CD14-positive monocyte (primary cell): ENCODE results near the gene CDC6. TPM values are rescaled to one million over a fixed set of nuclear protein-coding genes. Genes with fewer than 3 reads are reported as not detected.

Source experiments
- DNase-seq, 3 donors: peaks; one replicate each; pipeline ENCODE4 v3.0.0-alpha.2; 2011 to 2022
- H2AFZ ChIP-seq: 2 replicates; pipeline ENCODE4 v1.6.0; 2012; ENCODE audit warnings: mild to moderate bottlenecking, low read depth, low read length, inconsistent platforms; ENCODE audit not compliant: insufficient read depth, poor library complexity, severe bottlenecking
- H3K27ac ChIP-seq, 2 donors: 1 replicate in 1 of 2; 2 replicates in 1 of 2; pipeline ENCODE4 v1.5.1; 2012 to 2013; ENCODE audit warnings: low read length in 2 of 2, control low read depth in 1 of 2, inconsistent platforms in 1 of 2, low read depth in 1 of 2, mild to moderate bottlenecking in 1 of 2
- H3K27me3 ChIP-seq, 2 donors: one replicate each; pipeline versions ENCODE4 v1.6.0 to v1.6.1; 2011 to 2013; ENCODE audit warnings: low read length in 2 of 2; ENCODE audit not compliant: control insufficient read depth in 2 of 2, insufficient read depth in 2 of 2
- H3K36me3 ChIP-seq, 2 donors: replicated peaks in 1 of 2; 1 replicate in 1 of 2; 2 replicates in 1 of 2; pipeline versions ENCODE4 v1.5.1 to v1.6.1; 2012 to 2013; ENCODE audit warnings: low read length in 2 of 2, control low read depth in 1 of 2, inconsistent platforms in 1 of 2, mild to moderate bottlenecking in 1 of 2; ENCODE audit not compliant: insufficient read depth in 2 of 2, control insufficient read depth in 1 of 2
- H3K4me1 ChIP-seq, 2 donors: 1 replicate in 1 of 2; 2 replicates in 1 of 2; pipeline versions ENCODE4 v1.5.1 to v1.6.1; 2012 to 2013; ENCODE audit warnings: low read length in 2 of 2, control low read depth in 1 of 2, inconsistent platforms in 1 of 2, mild to moderate bottlenecking in 1 of 2, moderate library complexity in 1 of 2; ENCODE audit not compliant: insufficient read depth in 2 of 2, control insufficient read depth in 1 of 2
- H3K4me2 ChIP-seq: replicated peaks from 2 replicates; pipeline ENCODE3; 2012; ENCODE audit warnings: low read length, moderate library complexity, mild to moderate bottlenecking; ENCODE audit not compliant: poor library complexity, severe bottlenecking; ENCODE audit errors: extremely low read depth
- H3K4me3 ChIP-seq, 3 experiments: fragments of 200-600 bp in 1 of 3; sonication (generic) in 1 of 3; replicated peaks in 1 of 3; 1 replicate in 2 of 3; 2 replicates in 1 of 3; pipeline ENCODE4 v1.5.1; 2011 to 2013; ENCODE audit warnings: low read length in 3 of 3, mild to moderate bottlenecking in 3 of 3, control low read depth in 2 of 3, low read depth in 2 of 3, inconsistent platforms in 1 of 3, moderate library complexity in 1 of 3
- H3K79me2 ChIP-seq: 2 replicates; pipeline ENCODE4 v1.6.0; 2012; ENCODE audit warnings: mild to moderate bottlenecking, control low read depth, inconsistent platforms, low read length, moderate library complexity; ENCODE audit not compliant: insufficient read depth
- H3K9ac ChIP-seq: 2 replicates; pipeline ENCODE4 v1.6.0; 2017; ENCODE audit warnings: low read length, mild to moderate bottlenecking; ENCODE audit not compliant: insufficient read depth, poor library complexity, severe bottlenecking
- H3K9me3 ChIP-seq, 2 donors: replicated peaks in 1 of 2; 1 replicate in 1 of 2; 2 replicates in 1 of 2; pipeline versions ENCODE4 v1.5.1 to v1.6.1; 2012 to 2013; ENCODE audit warnings: low read length in 2 of 2, control low read depth in 1 of 2; ENCODE audit not compliant: control insufficient read depth in 1 of 2, insufficient read depth in 1 of 2
- H4K20me1 ChIP-seq: 2 replicates; pipeline ENCODE4 v1.6.0; 2012; ENCODE audit warnings: mild to moderate bottlenecking, low read length, control low read depth, moderate library complexity; ENCODE audit not compliant: insufficient read depth
- H3K27ac Mint-ChIP-seq, 7 donors: one replicate each; pipeline ENCODE4 v1.8.0; 2020; ENCODE audit warnings: mild to moderate bottlenecking in 7 of 7, mixed read lengths in 7 of 7, moderate library complexity in 6 of 7, inconsistent platforms in 2 of 7
- H3K27me3 Mint-ChIP-seq, 3 donors: one replicate each; pipeline ENCODE4 v1.8.0; 2021 to 2022; ENCODE audit warnings: low read depth in 3 of 3, mild to moderate bottlenecking in 3 of 3, mixed read lengths in 3 of 3, moderate library complexity in 3 of 3, inconsistent platforms in 1 of 3
- H3K36me3 Mint-ChIP-seq, 2 donors: one replicate each; pipeline ENCODE4 v1.8.0; 2020; ENCODE audit warnings: mixed read lengths in 2 of 2, inconsistent platforms in 1 of 2, mild to moderate bottlenecking in 1 of 2
- H3K4me1 Mint-ChIP-seq: one replicate; pipeline ENCODE4 v1.8.0; 2020; ENCODE audit warnings: mild to moderate bottlenecking, mixed read lengths
- H3K4me3 Mint-ChIP-seq, 2 donors: one replicate each; pipeline ENCODE4 v1.8.0; 2020; ENCODE audit warnings: mild to moderate bottlenecking in 2 of 2, mixed read lengths in 2 of 2, moderate library complexity in 1 of 2
- H3K9me3 Mint-ChIP-seq, 7 donors: one replicate each; pipeline ENCODE4 v1.8.0; 2020 to 2022; ENCODE audit warnings: mixed read lengths in 7 of 7, mild to moderate bottlenecking in 6 of 7, moderate library complexity in 6 of 7, inconsistent platforms in 2 of 7
- WGBS: methylation state at CpG from one replicate; pipeline ENCODE4 v1.1.5; 2013; ENCODE audit warnings: missing lambda C conversion rate; ENCODE audit not compliant: insufficient coverage; 5-methylcytosine and 5-hydroxymethylcytosine counted together
- intact Hi-C, 2 donors: fragments of 100-400 bp; cut with micrococcal nuclease; formaldehyde crosslinking; loops; one replicate each; pipeline versions ENCODE4 v1.15.0 to v1.15.1; 2023
- polyA plus RNA-seq, 3 donors: library from polyadenylated mRNA; depleted of rRNA in 1 of 3; unstranded in 2 of 3; stranded (reverse) in 1 of 3; fragments of 300-500 nt in 2 of 3; fragments of >200 nt in 1 of 3; fragmentation: Illumina TruSeq in 2 of 3; gene quantifications; 1 replicate in 2 of 3; 2 replicates in 1 of 3; pipeline ENCODE4 v1.2.3, GENCODE V29; 2012 to 2021
- TF ChIP-seq, protein P1 (sequence below): fragments of 200-600 bp; IDR thresholded peaks from one replicate; pipeline ENCODE4 v1.8.0; 2022; ENCODE audit warnings: antibody characterized with exemption, mild to moderate bottlenecking

The CDC6 gene
- polyA plus RNA-seq, 3 donors: 0.11 to 0.21 TPM; not detected in 1

DNA sequence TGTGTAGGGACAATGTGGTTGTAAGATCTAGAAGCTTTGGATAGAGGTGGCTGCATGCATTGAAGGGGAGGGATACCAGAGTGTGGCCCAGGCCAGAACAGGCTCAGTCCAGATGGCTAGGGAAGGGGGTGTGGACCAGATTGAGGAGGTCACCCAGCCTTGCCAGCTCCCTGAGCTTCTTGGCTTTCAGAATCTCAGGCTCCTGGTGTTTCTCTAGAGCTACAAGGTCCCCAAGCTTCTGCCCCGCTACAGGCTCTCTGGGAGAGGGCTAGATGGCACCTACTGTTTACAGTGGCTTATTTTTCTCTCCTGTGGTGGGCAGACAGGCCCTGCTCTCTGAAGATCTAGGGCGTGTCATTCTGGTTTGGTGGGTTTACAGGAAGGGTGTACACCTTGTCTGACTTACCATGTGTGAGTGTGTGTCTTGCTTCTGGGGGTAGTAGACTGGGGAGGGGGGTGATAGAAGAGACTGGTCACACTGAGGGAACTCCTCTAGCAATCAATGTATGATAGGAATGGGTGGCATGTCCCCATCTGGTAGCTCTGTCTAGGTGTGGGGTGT is 22.4 kb downstream of the CDC6 start:
- no peak for DNase-seq
- Histone ChIP-seq H3K4me3 (peak overlapping the region in 1 of 3 experiments; percentile 80), H3K9me3 (no peaks in the 10 kb centered on the region), H3K36me3 (no peaks in the 10 kb centered on the region), H4K20me1 (peaks cover 25% of the 10 kb centered on the region), H3K27me3 (no peaks in the 10 kb centered on the region), H3K9ac (no peak overlapping the region), H3K4me2 (peak overlapping the region; percentile 90), H3K79me2 (peaks cover 5% of the 10 kb centered on the region), H3K27ac (no peak overlapping the region), H3K4me1 (peaks cover 74 to 84% of the 10 kb centered on the region in 2 donors), H2AFZ (no peak overlapping the region)
- TF ChIP-seq, protein P1, sequence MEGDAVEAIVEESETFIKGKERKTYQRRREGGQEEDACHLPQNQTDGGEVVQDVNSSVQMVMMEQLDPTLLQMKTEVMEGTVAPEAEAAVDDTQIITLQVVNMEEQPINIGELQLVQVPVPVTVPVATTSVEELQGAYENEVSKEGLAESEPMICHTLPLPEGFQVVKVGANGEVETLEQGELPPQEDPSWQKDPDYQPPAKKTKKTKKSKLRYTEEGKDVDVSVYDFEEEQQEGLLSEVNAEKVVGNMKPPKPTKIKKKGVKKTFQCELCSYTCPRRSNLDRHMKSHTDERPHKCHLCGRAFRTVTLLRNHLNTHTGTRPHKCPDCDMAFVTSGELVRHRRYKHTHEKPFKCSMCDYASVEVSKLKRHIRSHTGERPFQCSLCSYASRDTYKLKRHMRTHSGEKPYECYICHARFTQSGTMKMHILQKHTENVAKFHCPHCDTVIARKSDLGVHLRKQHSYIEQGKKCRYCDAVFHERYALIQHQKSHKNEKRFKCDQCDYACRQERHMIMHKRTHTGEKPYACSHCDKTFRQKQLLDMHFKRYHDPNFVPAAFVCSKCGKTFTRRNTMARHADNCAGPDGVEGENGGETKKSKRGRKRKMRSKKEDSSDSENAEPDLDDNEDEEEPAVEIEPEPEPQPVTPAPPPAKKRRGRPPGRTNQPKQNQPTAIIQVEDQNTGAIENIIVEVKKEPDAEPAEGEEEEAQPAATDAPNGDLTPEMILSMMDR: no peak
- H3K27ac Mint-ChIP-seq: peak overlapping the region in 1 of 7 donors; percentile 75
- H3K4me1 Mint-ChIP-seq: peaks cover 9% of the 10 kb centered on the region
- intact Hi-C loops: loop anchor here (5.0 to 10.0 kb wide), 2 partner anchors 32 to 225 kb away; no protein-coding TSS in a partner anchor
- WGBS: no CpG with 5 or more reads among the region's 2 CpGs
- H3K9me3 Mint-ChIP-seq: peaks cover 0 to 2% (median 0%) of the 10 kb centered on the region in 7 donors
- peaks cover 0 to 7% of the 10 kb centered on the region in 2 donors for H3K36me3 Mint-ChIP-seq
- H3K27me3 Mint-ChIP-seq: peaks cover 0 to 8% (median 8%) of the 10 kb centered on the region in 3 donors
- H3K4me3 Mint-ChIP-seq: peak overlapping the region in 1 of 2 donors; percentile 11

DNA sequence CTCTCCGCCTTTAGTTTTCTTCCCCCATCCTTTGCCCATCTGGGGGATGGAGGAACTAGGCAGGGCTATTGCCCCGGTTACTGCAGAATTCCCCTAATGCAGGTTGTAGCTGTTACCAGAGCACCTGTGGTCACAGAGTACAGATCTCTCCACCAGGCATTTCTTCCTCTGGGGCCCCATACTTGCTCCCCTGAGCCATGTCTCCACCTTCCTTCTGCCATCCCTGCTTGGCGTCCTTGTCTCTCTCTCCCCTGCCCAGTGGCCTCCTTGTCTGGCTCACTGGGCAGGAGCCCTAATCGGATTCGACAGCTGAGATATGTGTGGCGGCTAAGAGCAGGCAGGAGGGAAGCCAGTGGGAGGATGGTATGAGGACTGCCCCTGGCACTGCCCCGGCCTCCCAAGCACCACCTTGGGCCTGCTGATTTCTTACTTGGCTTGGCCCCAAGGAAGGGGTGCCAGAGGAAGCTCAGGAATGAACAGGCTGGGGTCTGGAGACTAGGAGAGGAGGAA is 23.3 kb downstream of the CDC6 start:
- Histone ChIP-seq H3K4me2 (peak overlapping the region; percentile 21), H3K36me3 (no peaks in the 10 kb centered on the region), H3K9me3 (no peaks in the 10 kb centered on the region), H3K4me1 (peaks cover 83 to 93% of the 10 kb centered on the region in 2 donors), H2AFZ (no peak overlapping the region), H3K9ac (no peak overlapping the region), H3K79me2 (peaks cover 5% of the 10 kb centered on the region), H3K27me3 (no peaks in the 10 kb centered on the region), H4K20me1 (peaks cover 29% of the 10 kb centered on the region), H3K4me3 (peak overlapping the region in 1 of 3 experiments; percentile 26), H3K27ac (peak overlapping the region in 1 of 2 donors; percentile 49)
- Mint-ChIP-seq H3K4me3 (peak overlapping the region in 1 of 2 donors; percentile 48), H3K27ac (peak overlapping the region in 2 of 7 donors; percentile 42 to 84), H3K27me3 (peaks cover 0 to 10% (median 8%) of the 10 kb centered on the region in 3 donors), H3K9me3 (peaks cover 0 to 2% (median 0%) of the 10 kb centered on the region in 7 donors), H3K36me3 (peaks cover 0 to 7% of the 10 kb centered on the region in 2 donors), H3K4me1 (peaks cover 18% of the 10 kb centered on the region)
- intact Hi-C loops: no loop called here
- no peak for DNase-seq
- 74% methylated on average over 5 of the region's 7 CpGs for WGBS
- TF ChIP-seq, protein P1: no peak
